HL-60 (cell line): ENCODE results near the gene EYA2.

Experiments
- CTCF ChIP-seq: IDR thresholded peaks from one replicate; pipeline ENCODE4 v1.5.1; 2011; ENCODE audit warnings: low read length, control low read depth, inconsistent platforms; ENCODE audit not compliant: insufficient read depth
- GABPA ChIP-seq: IDR thresholded peaks from 2 replicates; pipeline ENCODE4 v1.6.1; 2012; ENCODE audit warnings: low read depth
- POLR2AphosphoS5 ChIP-seq: IDR thresholded peaks from 2 replicates; pipeline ENCODE4 v1.6.1; 2012; ENCODE audit warnings: low read depth
- REST ChIP-seq: IDR thresholded peaks from 2 replicates; pipeline ENCODE4 v1.6.1; 2012; ENCODE audit warnings: low read depth; ENCODE audit not compliant: insufficient replicate concordance
- SPI1 ChIP-seq: IDR thresholded peaks from 2 replicates; pipeline ENCODE4 v1.6.1; 2012; ENCODE audit warnings: low read depth, mild to moderate bottlenecking, borderline replicate concordance

GRCh38 chr20:47150403-47151152 is 255.9 kb downstream of the EYA2 start:
- peak; percentile 38 for TF ChIP-seq CTCF
- no peak for TF ChIP-seq POLR2AphosphoS5
- TF ChIP-seq SPI1 = peak; percentile 41; the same call in 1 of the 2 replicates
- no peak for TF ChIP-seq REST
- no peak for TF ChIP-seq GABPA
